MM.1S (cell line): ENCODE measurements around the gene RPS19BP1.

ENCODE experiments used
- DNase-seq: peaks from one replicate; pipeline ENCODE4 v3.0.0-alpha.2; 2015
- H2AFZ ChIP-seq: fragments of 300-600 bp; sonication (generic); 2 replicates; pipeline ENCODE4 v1.6.0; 2016; ENCODE audit warnings: antibody characterized with exemption, low read length
- H3F3A ChIP-seq: fragments of 300-600 bp; sonication (generic); 2 replicates; pipeline ENCODE4 v1.6.1; 2016; ENCODE audit warnings: mild to moderate bottlenecking, antibody characterized with exemption, low read length, moderate library complexity, mixed read lengths; ENCODE audit not compliant: insufficient read depth
- H3K27ac ChIP-seq: fragments of 300-600 bp; sonication (generic); 2 replicates; pipeline ENCODE4 v1.5.1; 2016; ENCODE audit warnings: mild to moderate bottlenecking, low read length
- H3K27me3 ChIP-seq: fragments of 300-600 bp; sonication (generic); replicated peaks from 2 replicates; pipeline ENCODE4 v1.6.0; 2016; ENCODE audit warnings: low read length; ENCODE audit not compliant: insufficient read depth
- H3K36me3 ChIP-seq: fragments of 300-600 bp; sonication (generic); replicated peaks from 2 replicates; pipeline ENCODE4 v1.6.1; 2016; ENCODE audit warnings: mild to moderate bottlenecking, low read length, mixed read lengths; ENCODE audit not compliant: insufficient read depth
- H3K4me1 ChIP-seq: fragments of 300-600 bp; sonication (generic); 2 replicates; pipeline ENCODE4 v1.6.1; 2016; ENCODE audit warnings: low read length, mixed read lengths
- H3K4me2 ChIP-seq: fragments of 300-600 bp; sonication (generic); 2 replicates; pipeline ENCODE4 v1.6.0; 2016; ENCODE audit warnings: low read depth, low read length
- H3K4me3 ChIP-seq: fragments of 300-600 bp; sonication (generic); 2 replicates; pipeline ENCODE4 v1.5.1; 2016; ENCODE audit warnings: low read length, mixed read lengths
- H3K79me2 ChIP-seq: fragments of 300-600 bp; sonication (generic); 2 replicates; pipeline ENCODE4 v1.6.1; 2016; ENCODE audit warnings: mixed run types, low read length, mixed read lengths
- H3K9ac ChIP-seq: fragments of 300-600 bp; sonication (generic); 2 replicates; pipeline ENCODE4 v1.6.1; 2016; ENCODE audit warnings: low read length, mixed read lengths
- H3K9me2 ChIP-seq: fragments of 300-600 bp; sonication (generic); replicated peaks from 2 replicates; pipeline ENCODE4 v1.6.1; 2016; ENCODE audit warnings: mild to moderate bottlenecking, low read length, mixed read lengths; ENCODE audit not compliant: insufficient read depth
- H3K9me3 ChIP-seq: fragments of 300-600 bp; sonication (generic); replicated peaks from 2 replicates; pipeline ENCODE4 v1.6.1; 2016; ENCODE audit warnings: mild to moderate bottlenecking, low read length, mixed read lengths; ENCODE audit not compliant: insufficient read depth
- H4K20me1 ChIP-seq: fragments of 300-600 bp; sonication (generic); 2 replicates; pipeline ENCODE4 v1.6.1; 2016; ENCODE audit warnings: mild to moderate bottlenecking, low read length, moderate library complexity, mixed read lengths; ENCODE audit not compliant: insufficient read depth
- CTCF ChIP-seq: fragments of 300-600 bp; sonication (generic); IDR thresholded peaks from 2 replicates; pipeline ENCODE4 v1.5.1; 2016; ENCODE audit warnings: antibody characterized with exemption, low read length, mixed read lengths
- EZH2 ChIP-seq: fragments of 300-600 bp; sonication (generic); optimal IDR thresholded peaks from 2 replicates; pipeline ENCODE3; 2017; ENCODE audit warnings: low read depth, mild to moderate bottlenecking, antibody characterized with exemption, low read length, mixed read lengths
- EZH2phosphoT487 ChIP-seq: fragments of 300-600 bp; sonication (generic); IDR thresholded peaks from 2 replicates; pipeline ENCODE4 v1.6.1; 2018; ENCODE audit warnings: antibody characterized with exemption, low read length

Gene RPS19BP1

GRCh38 chr22:39570226-39570625 is 37.7 kb upstream of the RPS19BP1 start:
- Histone ChIP-seq H3F3A (no peaks in the 10 kb centered on the region), H3K9ac (no peak overlapping the region), H3K9me3 (no peaks in the 10 kb centered on the region), H3K4me2 (no peak overlapping the region), H3K27ac (no peak overlapping the region), H2AFZ (no peak overlapping the region), H4K20me1 (no peaks in the 10 kb centered on the region), H3K79me2 (no peaks in the 10 kb centered on the region), H3K4me1 (peaks cover 13% of the 10 kb centered on the region), H3K4me3 (no peak overlapping the region), H3K9me2 (no peaks in the 10 kb centered on the region), H3K27me3 (peaks cover 18% of the 10 kb centered on the region; the same call in 1 of the 2 replicates), H3K36me3 (no peaks in the 10 kb centered on the region)
- TF ChIP-seq CTCF (no peak), EZH2 (no peak), EZH2phosphoT487 (no peak)
- DNase-seq: no peak

GRCh38 chr22:39569066-39569465 is 36.5 kb upstream of the RPS19BP1 start:
- H3K79me2 ChIP-seq: no peaks in the 10 kb centered on the region
- no peaks in the 10 kb centered on the region for H3K9me2 ChIP-seq
- H3K9ac ChIP-seq: no peak overlapping the region
- no peak overlapping the region for H3K27ac ChIP-seq
- H3K36me3 ChIP-seq: no peaks in the 10 kb centered on the region
- no peak overlapping the region for H3K4me2 ChIP-seq
- H3K4me3 ChIP-seq: no peak overlapping the region
- no peak for TF ChIP-seq EZH2
- no peak for TF ChIP-seq EZH2phosphoT487
- TF ChIP-seq CTCF: no peak
- no peaks in the 10 kb centered on the region for H3F3A ChIP-seq
- no peak overlapping the region for H2AFZ ChIP-seq
- peaks cover 13% of the 10 kb centered on the region for H3K4me1 ChIP-seq
- no peaks in the 10 kb centered on the region for H3K9me3 ChIP-seq
- no peaks in the 10 kb centered on the region for H4K20me1 ChIP-seq
- H3K27me3 ChIP-seq: peaks cover 7% of the 10 kb centered on the region; the same call in 1 of the 2 replicates
- DNase-seq: no peak

GRCh38 chr22:39568278-39568981 is 35.9 kb upstream of the RPS19BP1 start:
- Histone ChIP-seq H3K79me2 (no peaks in the 10 kb centered on the region), H3K9me3 (no peaks in the 10 kb centered on the region), H3K27me3 (peaks cover under 1% of the 10 kb centered on the region; the same call in 1 of the 2 replicates), H3K9me2 (no peaks in the 10 kb centered on the region), H3K4me3 (no peak overlapping the region), H4K20me1 (no peaks in the 10 kb centered on the region), H3K9ac (no peak overlapping the region), H3K27ac (no peak overlapping the region), H3K4me1 (peaks cover 13% of the 10 kb centered on the region), H3K36me3 (no peaks in the 10 kb centered on the region), H3F3A (no peaks in the 10 kb centered on the region), H2AFZ (no peak overlapping the region), H3K4me2 (no peak overlapping the region; the same call in 1 of the 2 replicates)
- no peak for DNase-seq
- TF ChIP-seq EZH2phosphoT487 (no peak), EZH2 (no peak), CTCF (no peak)
